ENCODE results near the gene CLSTN2.

The CLSTN2 gene

DNA sequence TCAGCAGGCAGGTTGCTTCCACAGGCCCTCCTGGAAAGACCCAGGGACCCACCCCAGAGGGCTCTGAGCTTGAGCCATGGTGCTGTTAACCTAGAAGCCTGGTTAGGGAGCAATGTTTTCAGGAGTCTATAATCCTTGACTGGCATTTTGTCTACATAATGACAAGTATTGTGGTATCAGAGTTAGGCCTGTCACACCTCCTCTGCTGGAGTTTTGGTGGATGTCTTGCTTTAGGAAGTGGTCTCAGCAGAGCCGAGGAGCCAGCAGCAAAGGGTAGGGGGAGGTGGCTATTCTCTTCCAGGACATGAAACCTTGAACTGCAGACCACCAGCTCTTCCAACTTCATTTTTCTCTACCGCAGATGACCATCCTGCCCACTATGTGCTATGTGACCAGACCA is 76.1 kb downstream of the CLSTN2 start:
- no peak overlapping the region for H3K9ac ChIP-seq (ENCODE audit: low read depth, low read length, poor library complexity)
- H2AFZ ChIP-seq (ENCODE audit: low read length) = no peak overlapping the region
- H3K27me3 ChIP-seq (ENCODE audit: control insufficient read depth in 3 of 3, insufficient read depth in 3 of 3, low read depth in 1 of 3, low read length in 3 of 3) = no peaks in the 10 kb centered on the region

DNA sequence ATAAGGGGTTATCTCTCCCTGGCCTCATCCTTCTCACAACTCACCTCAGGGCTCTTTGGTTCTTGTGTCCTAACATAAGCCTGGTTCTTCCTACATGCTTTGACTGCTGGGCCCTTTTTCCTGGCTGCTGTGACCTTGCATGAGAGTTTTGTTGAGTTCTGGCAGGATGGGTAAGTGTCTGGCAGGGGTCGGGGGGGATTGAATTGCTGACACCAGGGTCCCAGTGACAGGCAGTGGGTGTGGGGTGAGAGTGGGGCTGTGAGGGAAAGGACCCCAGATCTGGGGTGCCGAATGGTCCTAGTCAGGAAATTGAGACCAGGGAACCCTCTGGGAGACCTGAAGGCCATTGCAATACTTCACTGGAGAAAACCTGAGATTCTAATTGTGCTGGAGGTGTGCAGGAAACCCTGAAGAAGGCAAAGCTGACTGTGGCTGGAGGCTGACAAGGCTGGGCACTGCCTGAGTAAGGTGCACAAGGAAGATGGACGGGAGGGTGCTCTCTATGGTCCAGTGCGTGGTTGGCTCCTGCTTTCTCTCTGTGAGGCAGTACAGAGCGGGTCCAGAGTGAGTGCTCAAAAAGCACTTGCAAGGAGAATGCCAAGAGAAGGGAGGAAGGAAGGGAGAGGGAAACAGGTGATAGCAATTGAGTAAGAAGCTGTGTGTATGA is 76.8 kb downstream of the CLSTN2 start:
- no peaks in the 10 kb centered on the region for H3K36me3 ChIP-seq (replicated peaks in 1 of 2; ENCODE audit: control insufficient read depth in 2 of 2, insufficient read depth in 2 of 2, low read length in 2 of 2)
- no peak overlapping the region for H3K4me2 ChIP-seq (ENCODE audit: insufficient read depth, low read length, poor library complexity, severe bottlenecking)
- H2BK120ac ChIP-seq (ENCODE audit: low read depth, low read length) = no peak overlapping the region
- DNase-seq (ENCODE audit: low spot score) = no peak
- no peak overlapping the region for H3K4me3 ChIP-seq (ENCODE audit: low read length in 2 of 2)
- no peaks in the 10 kb centered on the region for H3K27me3 ChIP-seq (ENCODE audit: control insufficient read depth in 3 of 3, insufficient read depth in 3 of 3, low read depth in 1 of 3, low read length in 3 of 3)
- H3K14ac ChIP-seq (ENCODE audit: low read length) = no peak overlapping the region
- no peaks in the 10 kb centered on the region for H3K79me1 ChIP-seq (ENCODE audit: low read depth, low read length)
- H2AK5ac ChIP-seq (ENCODE audit: low read depth, low read length) = no peak overlapping the region
- no peak overlapping the region for H2BK12ac ChIP-seq (ENCODE audit: low read length)
- no peak overlapping the region for H2BK15ac ChIP-seq (ENCODE audit: low read length)
- H3K9ac ChIP-seq (ENCODE audit: low read depth, low read length, poor library complexity) = no peak overlapping the region
- H4K8ac ChIP-seq (ENCODE audit: low read depth, low read length) = no peak overlapping the region
- no peak overlapping the region for H3K23ac ChIP-seq (ENCODE audit: low read depth, low read length, poor library complexity)
- no peak overlapping the region for H4K91ac ChIP-seq (ENCODE audit: low read depth, low read length, poor library complexity)
- H2BK5ac ChIP-seq (ENCODE audit: low read length) = no peak overlapping the region
- no peak overlapping the region for H3K4ac ChIP-seq (ENCODE audit: low read length)
- H3K4me1 ChIP-seq (ENCODE audit: control insufficient read depth in 2 of 2, insufficient read depth in 1 of 2, low read depth in 1 of 2, low read length in 2 of 2) = no peaks in the 10 kb centered on the region
- no peak overlapping the region for H3K27ac ChIP-seq (replicated peaks; ENCODE audit: low read length)
- H3K9me3 ChIP-seq (replicated peaks in 1 of 2; ENCODE audit: control insufficient read depth in 2 of 2, insufficient read depth in 1 of 2, low read depth in 1 of 2, low read length in 2 of 2) = no peaks in the 10 kb centered on the region
- WGBS, 2 donors (ENCODE audit: extremely low coverage in 2 of 2, insufficient read length in 2 of 2, insufficient replicate concordance in 1 of 2) = no CpG with 5 or more reads among the region's 5 CpGs
- H3K18ac ChIP-seq (ENCODE audit: low read length) = no peak overlapping the region
- H2AFZ ChIP-seq (ENCODE audit: low read length) = no peak overlapping the region

More for the DNA sequence above, 76.1 kb downstream of the CLSTN2 start:
- no peak overlapping the region for H2AK5ac ChIP-seq (ENCODE audit: low read depth, low read length)
- H4K8ac ChIP-seq (ENCODE audit: low read depth, low read length) = no peak overlapping the region
- no peak overlapping the region for H2BK5ac ChIP-seq (ENCODE audit: low read length)
- no peak overlapping the region for H3K14ac ChIP-seq (ENCODE audit: low read length)
- H2BK15ac ChIP-seq (ENCODE audit: low read length) = no peak overlapping the region
- H2BK12ac ChIP-seq (ENCODE audit: low read length) = no peak overlapping the region
- no peaks in the 10 kb centered on the region for H3K36me3 ChIP-seq (replicated peaks in 1 of 2; ENCODE audit: control insufficient read depth in 2 of 2, insufficient read depth in 2 of 2, low read length in 2 of 2)
- no peak overlapping the region for H3K4ac ChIP-seq (ENCODE audit: low read length)
- no peaks in the 10 kb centered on the region for H3K9me3 ChIP-seq (replicated peaks in 1 of 2; ENCODE audit: control insufficient read depth in 2 of 2, insufficient read depth in 1 of 2, low read depth in 1 of 2, low read length in 2 of 2)
- no peak for DNase-seq (ENCODE audit: low spot score)
- H3K4me1 ChIP-seq (ENCODE audit: control insufficient read depth in 2 of 2, insufficient read depth in 1 of 2, low read depth in 1 of 2, low read length in 2 of 2) = no peaks in the 10 kb centered on the region
- WGBS, 2 donors (ENCODE audit: extremely low coverage in 2 of 2, insufficient read length in 2 of 2, insufficient replicate concordance in 1 of 2) = no CpG with 5 or more reads among the region's 2 CpGs
- H3K27ac ChIP-seq (replicated peaks; ENCODE audit: low read length) = no peak overlapping the region
- no peak overlapping the region for H3K4me3 ChIP-seq (ENCODE audit: low read length in 2 of 2)
- no peaks in the 10 kb centered on the region for H3K79me1 ChIP-seq (ENCODE audit: low read depth, low read length)
- no peak overlapping the region for H4K91ac ChIP-seq (ENCODE audit: low read depth, low read length, poor library complexity)
- H3K4me2 ChIP-seq (ENCODE audit: insufficient read depth, low read length, poor library complexity, severe bottlenecking) = no peak overlapping the region
- no peak overlapping the region for H3K23ac ChIP-seq (ENCODE audit: low read depth, low read length, poor library complexity)
- H3K18ac ChIP-seq (ENCODE audit: low read length) = no peak overlapping the region
- no peak overlapping the region for H2BK120ac ChIP-seq (ENCODE audit: low read depth, low read length)

DNA sequence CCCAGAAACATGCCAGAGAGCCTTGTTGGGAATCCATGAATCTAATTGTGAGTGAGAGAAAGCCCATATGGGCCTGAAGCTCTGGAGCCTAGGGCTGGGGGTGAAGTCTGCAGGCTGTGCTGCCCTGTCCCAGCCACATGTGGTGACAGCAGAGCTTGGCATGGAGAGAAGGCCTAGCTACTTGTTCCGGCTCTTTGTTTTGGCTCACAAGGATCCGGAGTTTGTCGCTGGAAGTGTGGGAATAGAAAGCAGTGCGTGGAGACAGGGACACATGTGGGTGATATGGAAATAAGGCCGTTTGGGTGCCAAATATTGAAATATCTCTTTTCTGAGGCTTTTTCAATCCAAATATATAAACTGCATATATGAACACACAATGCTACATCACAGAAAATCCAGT is 78.2 kb downstream of the CLSTN2 start:
- H4K91ac ChIP-seq (ENCODE audit: low read depth, low read length, poor library complexity) = no peak overlapping the region
- no peak overlapping the region for H3K18ac ChIP-seq (ENCODE audit: low read length)
- H2BK120ac ChIP-seq (ENCODE audit: low read depth, low read length) = no peak overlapping the region
- H3K27me3 ChIP-seq (ENCODE audit: control insufficient read depth in 3 of 3, insufficient read depth in 3 of 3, low read depth in 1 of 3, low read length in 3 of 3) = no peaks in the 10 kb centered on the region
- no peak overlapping the region for H4K8ac ChIP-seq (ENCODE audit: low read depth, low read length)
- H2BK12ac ChIP-seq (ENCODE audit: low read length) = no peak overlapping the region
- no peak overlapping the region for H3K27ac ChIP-seq (replicated peaks; ENCODE audit: low read length)
- DNase-seq (ENCODE audit: low spot score) = no peak
- H3K36me3 ChIP-seq (replicated peaks in 1 of 2; ENCODE audit: control insufficient read depth in 2 of 2, insufficient read depth in 2 of 2, low read length in 2 of 2) = no peaks in the 10 kb centered on the region
- H3K4me1 ChIP-seq (ENCODE audit: control insufficient read depth in 2 of 2, insufficient read depth in 1 of 2, low read depth in 1 of 2, low read length in 2 of 2) = no peaks in the 10 kb centered on the region
- H2AK5ac ChIP-seq (ENCODE audit: low read depth, low read length) = no peak overlapping the region
- H2AFZ ChIP-seq (ENCODE audit: low read length) = no peak overlapping the region
- no peak overlapping the region for H2BK15ac ChIP-seq (ENCODE audit: low read length)
- no peak overlapping the region for H3K23ac ChIP-seq (ENCODE audit: low read depth, low read length, poor library complexity)
- no peak overlapping the region for H3K4ac ChIP-seq (ENCODE audit: low read length)
- no peaks in the 10 kb centered on the region for H3K9me3 ChIP-seq (replicated peaks in 1 of 2; ENCODE audit: control insufficient read depth in 2 of 2, insufficient read depth in 1 of 2, low read depth in 1 of 2, low read length in 2 of 2)
- H3K79me1 ChIP-seq (ENCODE audit: low read depth, low read length) = no peaks in the 10 kb centered on the region
- no CpG with 5 or more reads among the region's 5 CpGs for WGBS, 2 donors (ENCODE audit: extremely low coverage in 2 of 2, insufficient read length in 2 of 2, insufficient replicate concordance in 1 of 2)
- H3K4me3 ChIP-seq (ENCODE audit: low read length in 2 of 2) = no peak overlapping the region
- no peak overlapping the region for H3K4me2 ChIP-seq (ENCODE audit: insufficient read depth, low read length, poor library complexity, severe bottlenecking)
- no peak overlapping the region for H2BK5ac ChIP-seq (ENCODE audit: low read length)
- H3K14ac ChIP-seq (ENCODE audit: low read length) = no peak overlapping the region
- H3K9ac ChIP-seq (ENCODE audit: low read depth, low read length, poor library complexity) = no peak overlapping the region

DNA sequence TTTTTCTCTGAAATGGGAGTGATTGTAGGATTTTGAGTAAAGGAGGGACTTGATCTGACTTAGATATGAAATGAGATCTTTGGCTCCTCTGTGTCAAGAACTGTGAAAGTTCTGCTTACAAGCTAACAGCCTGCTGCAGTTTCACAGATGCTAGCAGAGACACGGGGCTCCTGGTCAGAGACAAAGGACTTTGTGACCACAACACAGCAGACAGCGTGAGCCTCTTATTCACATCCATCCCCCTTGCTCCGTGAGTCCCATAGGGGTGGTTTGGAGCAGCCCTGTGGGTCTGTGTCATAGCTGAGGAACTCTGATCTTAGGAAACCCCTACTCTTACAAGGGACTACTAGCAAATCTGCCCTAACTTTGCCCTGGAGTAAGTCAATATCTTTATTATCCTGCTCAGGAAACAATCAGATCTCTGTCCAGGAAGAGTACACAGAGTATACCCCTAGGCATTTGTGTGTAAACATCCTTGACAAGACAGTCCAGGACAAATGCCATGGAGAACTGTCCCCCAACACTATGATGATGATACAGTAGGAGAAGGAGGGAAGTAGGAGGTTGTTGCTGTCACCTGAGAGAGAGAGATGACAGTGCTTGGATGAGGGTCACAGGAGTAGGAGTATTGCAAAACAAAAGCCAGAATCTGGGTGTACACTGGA is 80.0 kb downstream of the CLSTN2 start:
- no peak overlapping the region for H2AFZ ChIP-seq (ENCODE audit: low read length)
- no peak overlapping the region for H2AK5ac ChIP-seq (ENCODE audit: low read depth, low read length)
- no peaks in the 10 kb centered on the region for H3K36me3 ChIP-seq (replicated peaks in 1 of 2; ENCODE audit: control insufficient read depth in 2 of 2, insufficient read depth in 2 of 2, low read length in 2 of 2)
- no peak overlapping the region for H2BK12ac ChIP-seq (ENCODE audit: low read length)
- no CpG with 5 or more reads among the region's 3 CpGs for WGBS, 2 donors (ENCODE audit: extremely low coverage in 2 of 2, insufficient read length in 2 of 2, insufficient replicate concordance in 1 of 2)
- H3K79me1 ChIP-seq (ENCODE audit: low read depth, low read length) = no peaks in the 10 kb centered on the region
- H3K9ac ChIP-seq (ENCODE audit: low read depth, low read length, poor library complexity) = no peak overlapping the region
- H3K23ac ChIP-seq (ENCODE audit: low read depth, low read length, poor library complexity) = no peak overlapping the region
- H3K18ac ChIP-seq (ENCODE audit: low read length) = no peak overlapping the region
- H2BK15ac ChIP-seq (ENCODE audit: low read length) = no peak overlapping the region
- no peak overlapping the region for H2BK120ac ChIP-seq (ENCODE audit: low read depth, low read length)
- no peaks in the 10 kb centered on the region for H3K4me1 ChIP-seq (ENCODE audit: control insufficient read depth in 2 of 2, insufficient read depth in 1 of 2, low read depth in 1 of 2, low read length in 2 of 2)
- H3K27ac ChIP-seq (replicated peaks; ENCODE audit: low read length) = no peak overlapping the region
- no peak overlapping the region for H3K4me2 ChIP-seq (ENCODE audit: insufficient read depth, low read length, poor library complexity, severe bottlenecking)
- no peak overlapping the region for H3K4me3 ChIP-seq (ENCODE audit: low read length in 2 of 2)
- no peak overlapping the region for H4K8ac ChIP-seq (ENCODE audit: low read depth, low read length)
- H4K91ac ChIP-seq (ENCODE audit: low read depth, low read length, poor library complexity) = no peak overlapping the region
- no peaks in the 10 kb centered on the region for H3K9me3 ChIP-seq (replicated peaks in 1 of 2; ENCODE audit: control insufficient read depth in 2 of 2, insufficient read depth in 1 of 2, low read depth in 1 of 2, low read length in 2 of 2)
- H3K4ac ChIP-seq (ENCODE audit: low read length) = no peak overlapping the region
- no peak for DNase-seq (ENCODE audit: low spot score)
- no peak overlapping the region for H2BK5ac ChIP-seq (ENCODE audit: low read length)
- no peaks in the 10 kb centered on the region for H3K27me3 ChIP-seq (ENCODE audit: control insufficient read depth in 3 of 3, insufficient read depth in 3 of 3, low read depth in 1 of 3, low read length in 3 of 3)
- H3K14ac ChIP-seq (ENCODE audit: low read length) = no peak overlapping the region

All from neuronal stem cell (in vitro differentiated cells).